ENCODE results near the gene SDK1. TPM values are rescaled to one million over a fixed set of nuclear protein-coding genes. Genes with fewer than 3 reads are reported as not detected.
"Not testable (repeated sequence)": the region's sequence is repeated elsewhere in the genome, so short reads cannot be mapped to it uniquely, and the experiment has no call there.

Gene SDK1
- total RNA-seq, 1 donor from 2014 or later = 4.3 TPM

DNA sequence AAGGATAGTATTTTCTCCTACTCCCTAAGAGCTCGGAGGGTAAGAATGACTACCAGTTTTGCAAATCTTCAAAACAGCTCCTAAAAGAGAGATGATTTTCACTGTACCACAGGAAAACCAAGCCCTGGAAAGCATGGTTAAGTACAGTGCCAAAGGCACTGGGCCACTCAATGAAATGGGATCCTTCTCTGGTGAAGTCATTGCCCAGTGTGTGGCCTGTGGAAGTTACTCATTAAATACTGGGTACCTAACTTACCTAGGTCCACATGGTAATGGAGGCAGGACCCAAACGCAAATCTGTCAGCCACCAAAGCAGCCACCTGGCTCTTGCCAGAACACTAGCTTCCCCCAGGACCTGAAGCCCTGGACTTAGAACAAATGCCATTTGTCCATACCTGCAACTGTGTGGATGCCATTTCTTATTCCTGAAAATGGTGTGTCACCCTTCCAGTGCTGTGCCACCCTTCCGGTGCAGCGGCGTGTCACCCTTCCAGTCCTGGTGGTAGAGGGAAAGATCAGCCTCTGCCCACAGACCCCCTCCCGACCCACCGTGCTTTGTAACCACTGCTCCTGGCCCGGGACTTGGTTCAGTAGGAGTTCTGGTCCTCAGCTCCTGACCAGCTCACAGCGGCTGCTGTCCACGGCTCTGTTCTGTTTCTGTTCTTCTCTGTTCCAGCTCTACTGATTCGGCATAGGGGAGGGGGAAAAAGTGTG, 659.2 kb downstream of the SDK1 start:
- TF ChIP-seq, protein P1, sequence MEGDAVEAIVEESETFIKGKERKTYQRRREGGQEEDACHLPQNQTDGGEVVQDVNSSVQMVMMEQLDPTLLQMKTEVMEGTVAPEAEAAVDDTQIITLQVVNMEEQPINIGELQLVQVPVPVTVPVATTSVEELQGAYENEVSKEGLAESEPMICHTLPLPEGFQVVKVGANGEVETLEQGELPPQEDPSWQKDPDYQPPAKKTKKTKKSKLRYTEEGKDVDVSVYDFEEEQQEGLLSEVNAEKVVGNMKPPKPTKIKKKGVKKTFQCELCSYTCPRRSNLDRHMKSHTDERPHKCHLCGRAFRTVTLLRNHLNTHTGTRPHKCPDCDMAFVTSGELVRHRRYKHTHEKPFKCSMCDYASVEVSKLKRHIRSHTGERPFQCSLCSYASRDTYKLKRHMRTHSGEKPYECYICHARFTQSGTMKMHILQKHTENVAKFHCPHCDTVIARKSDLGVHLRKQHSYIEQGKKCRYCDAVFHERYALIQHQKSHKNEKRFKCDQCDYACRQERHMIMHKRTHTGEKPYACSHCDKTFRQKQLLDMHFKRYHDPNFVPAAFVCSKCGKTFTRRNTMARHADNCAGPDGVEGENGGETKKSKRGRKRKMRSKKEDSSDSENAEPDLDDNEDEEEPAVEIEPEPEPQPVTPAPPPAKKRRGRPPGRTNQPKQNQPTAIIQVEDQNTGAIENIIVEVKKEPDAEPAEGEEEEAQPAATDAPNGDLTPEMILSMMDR (IDR thresholded peaks at IDR 0.05; ENCODE audit: unreplicated experiment) = no peak
- DNase-seq (ENCODE audit: low spot score) = no peak
- no peaks in the 10 kb centered on the region for H3K4me1 Mint-ChIP-seq (ENCODE audit: unreplicated experiment)
- H3K27me3 Mint-ChIP-seq (ENCODE audit: unreplicated experiment) = no peaks in the 10 kb centered on the region
- H3K9me3 Mint-ChIP-seq (ENCODE audit: unreplicated experiment) = no peaks in the 10 kb centered on the region
- no peak overlapping the region for H3K27ac Mint-ChIP-seq (ENCODE audit: unreplicated experiment)
- H3K4me3 Mint-ChIP-seq (ENCODE audit: unreplicated experiment) = no peak overlapping the region
- H3K36me3 Mint-ChIP-seq (ENCODE audit: low read depth, unreplicated experiment) = peaks cover 11% of the 10 kb centered on the region

DNA sequence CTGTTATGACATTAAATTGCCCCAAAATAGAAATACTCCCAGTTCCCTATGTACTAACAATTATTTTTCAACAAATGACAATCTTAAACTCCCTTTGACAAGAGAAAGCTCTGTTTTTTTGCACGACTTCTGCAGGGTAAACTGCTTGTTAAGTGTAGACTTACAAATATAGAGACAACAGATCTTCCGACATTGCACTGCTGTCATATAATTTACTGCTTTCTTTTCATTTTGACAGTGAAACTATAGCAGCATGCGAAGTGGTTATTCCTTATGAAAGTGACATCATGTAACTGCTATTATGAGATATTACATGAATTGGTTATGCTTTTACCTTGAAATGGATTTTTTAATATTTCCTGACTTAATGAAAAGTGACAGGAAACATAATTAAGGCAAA, 659.9 kb downstream of the SDK1 start:
- peaks cover 3% of the 10 kb centered on the region for H3K9me3 Mint-ChIP-seq (ENCODE audit: unreplicated experiment)
- TF ChIP-seq, protein P1 (IDR thresholded peaks at IDR 0.05; ENCODE audit: unreplicated experiment) = no peak
- no peaks in the 10 kb centered on the region for H3K4me1 Mint-ChIP-seq (ENCODE audit: unreplicated experiment)
- no peak overlapping the region for H3K27ac Mint-ChIP-seq (ENCODE audit: unreplicated experiment)
- no peak for DNase-seq (ENCODE audit: low spot score)
- no peak overlapping the region for H3K4me3 Mint-ChIP-seq (ENCODE audit: unreplicated experiment)
- H3K36me3 Mint-ChIP-seq (ENCODE audit: low read depth, unreplicated experiment) = peaks cover 11% of the 10 kb centered on the region
- H3K27me3 Mint-ChIP-seq (ENCODE audit: unreplicated experiment) = no peaks in the 10 kb centered on the region

DNA sequence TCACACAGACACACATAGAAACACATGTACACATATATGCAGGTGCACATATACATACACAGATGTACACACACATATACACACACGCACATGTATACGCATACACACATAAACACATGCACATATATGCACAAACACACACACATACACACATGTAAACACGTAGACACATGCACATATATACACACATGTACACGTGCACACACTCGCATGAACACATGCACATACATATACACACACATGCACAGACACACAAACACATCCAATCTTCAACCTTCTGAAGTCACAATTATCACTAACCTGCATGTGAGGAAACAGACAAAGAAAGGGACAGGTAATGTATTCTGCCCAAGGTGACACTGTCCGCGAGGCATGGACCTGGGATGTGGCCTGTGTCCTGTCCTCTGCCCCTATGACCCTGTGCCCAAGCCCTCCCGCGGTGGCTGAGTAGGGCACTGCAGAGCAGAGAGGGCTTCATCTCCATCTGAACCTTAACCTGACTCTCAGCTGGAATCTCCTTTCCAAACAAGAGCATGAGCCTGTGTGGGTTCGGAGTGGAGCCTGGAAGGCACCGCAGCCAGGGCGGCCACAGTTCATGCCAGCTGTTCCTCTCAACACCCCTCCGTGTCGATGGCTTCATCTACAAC, 660.9 kb downstream of the SDK1 start:
- Mint-ChIP-seq H3K36me3 (ENCODE audit: low read depth, unreplicated experiment) (peaks cover 11% of the 10 kb centered on the region), H3K27me3 (ENCODE audit: unreplicated experiment) (no peaks in the 10 kb centered on the region), H3K4me1 (ENCODE audit: unreplicated experiment) (no peaks in the 10 kb centered on the region), H3K9me3 (ENCODE audit: unreplicated experiment) (peaks cover 3% of the 10 kb centered on the region), H3K27ac (ENCODE audit: unreplicated experiment) (no peak overlapping the region), H3K4me3 (ENCODE audit: unreplicated experiment) (no peak overlapping the region)
- TF ChIP-seq, protein P1 (IDR thresholded peaks at IDR 0.05; ENCODE audit: unreplicated experiment) = no peak
- no peak for DNase-seq (ENCODE audit: low spot score)

DNA sequence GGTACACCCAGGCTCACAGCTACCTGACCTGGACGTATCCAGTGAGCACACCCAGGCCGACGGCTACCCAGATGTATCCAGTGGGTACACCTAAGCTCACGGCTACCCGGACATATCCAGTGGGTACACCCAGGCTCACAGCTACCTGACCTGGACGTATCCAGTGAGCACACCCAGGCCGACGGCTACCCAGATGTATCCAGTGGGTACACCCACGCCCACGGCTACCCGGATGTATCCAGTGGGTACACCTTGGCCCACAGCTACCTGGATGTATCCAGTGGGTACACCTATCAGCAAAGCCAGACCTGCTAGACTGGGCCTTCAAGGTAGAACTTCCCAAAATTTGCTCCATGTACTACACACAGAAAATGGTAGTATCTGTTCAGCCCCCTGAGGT, 662.7 kb downstream of the SDK1 start:
- DNase-seq (ENCODE audit: low spot score); H3K27me3 Mint-ChIP-seq (ENCODE audit: unreplicated experiment); H3K4me1 Mint-ChIP-seq (ENCODE audit: unreplicated experiment); H3K27ac Mint-ChIP-seq (ENCODE audit: unreplicated experiment); H3K9me3 Mint-ChIP-seq (ENCODE audit: unreplicated experiment); H3K4me3 Mint-ChIP-seq (ENCODE audit: unreplicated experiment): not testable (repeated sequence)
- peaks cover 21% of the 10 kb centered on the region for H3K36me3 Mint-ChIP-seq (ENCODE audit: low read depth, unreplicated experiment)

DNA sequence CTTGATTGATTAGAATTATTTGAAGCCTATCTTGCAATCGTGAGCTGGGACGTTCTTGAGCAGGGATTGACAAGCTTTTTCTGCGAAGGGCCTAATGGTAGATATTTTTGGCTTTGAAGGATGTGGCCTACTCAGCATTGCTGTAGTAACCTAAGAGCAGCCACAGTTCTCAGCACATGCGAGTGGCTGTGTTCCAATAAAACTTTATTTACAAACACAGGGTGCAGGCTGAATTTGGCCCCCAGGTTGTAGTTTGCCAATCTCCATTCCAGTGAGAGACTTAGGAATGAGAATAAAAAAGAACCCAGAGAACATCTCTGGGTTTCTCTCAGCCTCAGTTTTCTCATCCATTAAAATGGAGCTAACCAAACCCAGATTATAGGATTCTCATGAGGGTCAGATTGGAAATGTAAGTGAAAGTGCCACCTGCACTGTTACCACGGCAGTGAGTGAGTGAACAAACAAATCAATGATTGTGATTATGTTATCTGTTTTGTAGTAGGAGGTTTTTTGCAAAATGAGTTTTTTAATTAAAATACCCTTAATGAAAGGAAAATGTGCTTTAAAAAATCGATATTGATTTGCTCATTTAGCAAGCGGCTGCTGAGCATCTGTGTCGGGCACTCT, 664.0 kb downstream of the SDK1 start:
- Mint-ChIP-seq H3K9me3 (ENCODE audit: unreplicated experiment) (peaks cover 3% of the 10 kb centered on the region), H3K4me3 (ENCODE audit: unreplicated experiment) (no peak overlapping the region), H3K27ac (ENCODE audit: unreplicated experiment) (no peak overlapping the region), H3K36me3 (ENCODE audit: low read depth, unreplicated experiment) (peaks cover 21% of the 10 kb centered on the region), H3K27me3 (ENCODE audit: unreplicated experiment) (no peaks in the 10 kb centered on the region), H3K4me1 (ENCODE audit: unreplicated experiment) (peaks cover 2% of the 10 kb centered on the region)
- no peak for DNase-seq (ENCODE audit: low spot score)
- TF ChIP-seq, protein P1 (IDR thresholded peaks at IDR 0.05; ENCODE audit: unreplicated experiment) = no peak

All from endothelial cell (in vitro differentiated cells).